Lower leg skin (tissue), 3 donors: ENCODE data around the gene TTLL5.

Experiments
- CTCF ChIP-seq, 3 donors: fragments of 450-650 bp; IDR thresholded peaks; one replicate each; pipeline ENCODE4 v1.5.1; 2016; ENCODE audit warnings: antibody characterized with exemption in 3 of 3, mild to moderate bottlenecking in 3 of 3, moderate library complexity in 2 of 3
- POLR2A ChIP-seq, 2 donors: fragments of 450-650 bp; IDR thresholded peaks; one replicate each; pipeline ENCODE4 v1.6.1; 2016 to 2017; ENCODE audit warnings: antibody characterized with exemption in 2 of 2, mild to moderate bottlenecking in 1 of 2, moderate library complexity in 1 of 2

GRCh38 chr14:75860561-75861160 is 199.6 kb downstream of the TTLL5 start:
- TF ChIP-seq CTCF (IDR thresholded peaks at IDR 0.05): no peak
- TF ChIP-seq POLR2A (IDR thresholded peaks at IDR 0.05): no peak
